Vagina (tissue), 2 donors: Measurements from ENCODE around the gene SLC4A1.

Experiments used
- CTCF ChIP-seq, 3 experiments: fragments of 450-650 bp in 2 of 3; fragments of 200-600 bp in 1 of 3; sonication (generic) in 1 of 3; IDR thresholded peaks; one replicate each; pipeline ENCODE4 v1.5.1; 2017 to 2019; ENCODE audit warnings: antibody characterized with exemption in 3 of 3, mild to moderate bottlenecking in 2 of 3, moderate library complexity in 2 of 3
- POLR2A ChIP-seq, 2 donors: fragments of 450-650 bp; IDR thresholded peaks; one replicate each; pipeline ENCODE4 v1.6.1; 2017; ENCODE audit warnings: antibody characterized with exemption in 2 of 2, mild to moderate bottlenecking in 2 of 2, moderate library complexity in 2 of 2
- POLR2AphosphoS5 ChIP-seq, 2 donors: sonication (generic); formaldehyde crosslinking; IDR thresholded peaks; one replicate each; pipeline ENCODE4 v1.9.0; 2017; ENCODE audit warnings: antibody characterized with exemption in 2 of 2, mild to moderate bottlenecking in 2 of 2, low read depth in 1 of 2; ENCODE audit not compliant: insufficient read depth in 1 of 2

GRCh38 chr17:44297975-44298374 lies 30.0 kb upstream of the SLC4A1 start:
- TF ChIP-seq POLR2A (IDR thresholded peaks at IDR 0.05) (no peak), CTCF (IDR thresholded peaks at IDR 0.05) (no peak), POLR2AphosphoS5 (IDR thresholded peaks at IDR 0.05; ENCODE audit: insufficient read depth in 1 of 2, low read depth in 1 of 2) (no peak)
